Choroid plexus epithelial cell (primary cell): ENCODE measurements around the gene TCF7L2.
A peak's percentile ranks its signal among the peaks of the same experiment; 100 is the strongest.

Source experiments
- DNase-seq: peaks from one replicate; pipeline ENCODE4 v3.0.0-alpha.2; 2010; ENCODE audit warnings: low read depth
- H3K4me3 ChIP-seq: 2 replicates; pipeline ENCODE4 v1.5.1; 2011; ENCODE audit warnings: low read depth, mild to moderate bottlenecking, control low read depth, low read length, moderate library complexity
- CTCF ChIP-seq: conservative IDR thresholded peaks from 2 replicates; pipeline ENCODE4 v1.5.1; 2011; ENCODE audit warnings: low read depth, mild to moderate bottlenecking, control low read depth, inconsistent platforms, low read length, moderate library complexity

Gene TCF7L2

DNA sequence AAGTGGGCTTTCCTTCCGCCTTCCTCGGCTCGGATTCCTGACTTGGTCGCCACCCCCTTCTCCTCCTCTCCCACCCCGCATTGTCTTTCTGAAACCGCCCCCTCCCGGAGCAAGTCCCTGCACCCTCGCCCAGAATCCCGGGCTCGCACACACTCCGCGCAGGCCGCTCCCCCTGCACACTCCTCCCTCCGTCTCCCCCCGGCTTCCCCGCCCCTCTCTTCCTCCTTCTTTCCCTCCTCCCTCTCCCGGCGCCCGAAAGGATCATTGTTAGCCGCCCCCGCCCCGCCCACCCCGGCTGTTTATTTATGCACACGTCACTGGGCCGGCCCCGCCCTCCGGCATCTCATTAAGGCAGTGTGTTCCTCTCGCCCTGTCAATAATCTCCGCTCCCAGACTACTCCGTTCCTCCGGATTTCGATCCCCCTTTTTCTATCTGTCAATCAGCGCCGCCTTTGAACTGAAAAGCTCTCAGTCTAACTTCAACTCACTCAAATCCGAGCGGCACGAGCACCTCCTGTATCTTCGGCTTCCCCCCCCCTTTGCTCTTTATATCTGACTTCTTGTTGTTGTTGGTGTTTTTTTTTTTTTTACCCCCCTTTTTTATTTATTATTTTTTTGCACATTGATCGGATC is at the start of gene TCF7L2:
Gene TCF7L2 (plus strand): TSS at position 373 of the 633 bp plus-strand sequence. CDS start 510 bp downstream, outside the sequence.
- DNase-seq: peak; percentile 98
- peak within 1 kb of the TSS; percentile 78 for H3K4me3 ChIP-seq
- TF ChIP-seq CTCF: no peak

DNA sequence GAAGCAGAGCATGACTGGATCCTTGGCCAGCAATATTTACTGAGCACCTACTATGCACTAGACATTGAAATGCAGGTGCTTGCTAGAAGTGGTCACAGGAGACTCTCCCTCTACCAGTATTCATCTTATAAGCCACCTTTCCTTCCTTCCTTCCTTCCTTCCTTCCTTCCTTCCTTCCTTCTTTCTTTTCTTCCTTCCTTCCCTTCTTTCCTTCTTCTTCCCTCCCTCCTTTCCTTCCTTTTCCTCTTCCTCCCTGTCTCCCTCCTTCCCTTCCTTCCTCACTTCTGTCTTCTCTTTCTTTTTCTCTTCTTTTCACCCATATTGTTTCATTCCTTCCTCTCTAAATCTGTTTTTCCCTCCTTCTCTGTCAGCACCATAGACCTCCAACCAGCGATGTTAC is 47.3 kb upstream of the TCF7L2 start:
- TF ChIP-seq CTCF: no peak
- H3K4me3 ChIP-seq: no peak overlapping the region
- DNase-seq: no peak

GRCh38 chr10:112904000-112904399 is 46.0 kb upstream of the TCF7L2 start:
- no peak for TF ChIP-seq CTCF
- no peak overlapping the region for H3K4me3 ChIP-seq
- peak; percentile 66 for DNase-seq

GRCh38 chr10:112906945-112907344 is 43.1 kb upstream of the TCF7L2 start:
- H3K4me3 ChIP-seq: no peak overlapping the region
- TF ChIP-seq CTCF: no peak
- DNase-seq: no peak

- TF ChIP-seq CTCF: no peak
- no peak for DNase-seq
Observed at GRCh38 chr10:112907893-112908292, 42.2 kb upstream of the TCF7L2 start.

DNA sequence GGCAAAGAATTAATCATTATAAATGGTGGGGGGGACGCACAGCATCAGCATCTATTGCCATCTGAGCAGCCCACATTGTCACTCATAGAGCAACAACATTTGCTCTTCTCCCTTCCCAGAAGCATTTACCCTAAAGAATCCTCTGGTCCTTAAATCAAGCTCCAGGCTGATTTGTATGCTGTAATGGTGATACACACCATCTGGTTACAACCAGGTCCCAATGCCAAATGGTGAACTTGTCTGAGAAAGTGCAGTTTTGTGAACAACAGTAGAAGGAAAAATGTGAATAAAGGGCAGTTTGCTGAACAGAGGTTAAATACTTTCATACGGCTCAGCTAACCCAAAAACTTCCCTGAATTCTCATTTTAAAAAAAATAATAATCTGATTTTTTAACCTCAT is 38.8 kb upstream of the TCF7L2 start:
- TF ChIP-seq CTCF: no peak
- peak; percentile 29 for DNase-seq
- no peak overlapping the region for H3K4me3 ChIP-seq

More at GRCh38 chr10:112907893-112908292, 42.2 kb upstream of the TCF7L2 start:
- no peak overlapping the region for H3K4me3 ChIP-seq

DNA sequence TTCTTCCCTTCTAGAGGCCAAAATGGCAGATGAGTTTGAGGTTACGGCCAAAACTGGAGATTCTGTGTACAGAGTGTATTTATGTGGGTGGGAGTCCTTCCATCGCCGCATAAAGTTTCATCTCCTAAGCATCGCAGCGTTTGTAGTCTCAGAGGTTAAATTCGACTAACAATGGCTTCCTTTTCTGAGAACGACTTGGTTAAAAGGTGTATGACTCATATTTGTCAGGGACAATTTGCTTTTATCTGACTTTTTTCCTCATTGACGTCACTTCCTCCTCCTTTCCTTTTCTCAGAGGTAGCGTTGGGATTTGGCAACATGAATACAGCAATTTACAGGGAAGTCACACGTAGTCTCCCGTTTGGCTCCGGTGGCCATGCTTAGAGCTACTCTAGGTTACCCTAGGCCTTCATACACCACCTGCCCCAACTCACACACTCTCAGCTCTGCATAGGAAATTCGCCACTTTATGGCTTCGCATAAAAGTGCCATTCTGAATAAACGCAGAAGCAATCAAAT is 37.6 kb upstream of the TCF7L2 start:
- DNase-seq: no peak
- H3K4me3 ChIP-seq: no peak overlapping the region
- no peak for TF ChIP-seq CTCF
